WI38 (cell line): ENCODE measurements around the gene EBP.
A peak's percentile ranks its signal among the peaks of the same experiment; 100 is the strongest.

ENCODE experiments used
- H3K4me3 ChIP-seq: 2 replicates; pipeline ENCODE4 v1.5.1; 2011; ENCODE audit warnings: low read depth, mild to moderate bottlenecking, control low read depth, low read length
- CTCF ChIP-seq: IDR thresholded peaks from 2 replicates; pipeline ENCODE4 v1.5.1; 2012; ENCODE audit warnings: low read depth, mild to moderate bottlenecking, control low read depth, low read length

EBP gene

GRCh38 chrX:48493890-48494364 lies 27.7 kb upstream of the EBP start:
- H3K4me3 ChIP-seq, result no peak overlapping the region
- TF ChIP-seq CTCF, result peak; percentile 25; the same call in 1 of the 2 replicates

GRCh38 chrX:48496660-48497059 lies 24.9 kb upstream of the EBP start:
- TF ChIP-seq CTCF, result no peak
- no peak overlapping the region for H3K4me3 ChIP-seq

GRCh38 chrX:48497871-48498270 lies 23.7 kb upstream of the EBP start:
- no peak for TF ChIP-seq CTCF
- no peak overlapping the region for H3K4me3 ChIP-seq

- TF ChIP-seq CTCF, result no peak
- H3K4me3 ChIP-seq, result no peak overlapping the region
These were observed 23.2 kb upstream of the EBP start for GRCh38 chrX:48498374-48498809.

- no peak for TF ChIP-seq CTCF
- no peak overlapping the region for H3K4me3 ChIP-seq
These were observed 17.3 kb upstream of the EBP start for GRCh38 chrX:48504261-48504660.

GRCh38 chrX:48505481-48505880 lies 16.1 kb upstream of the EBP start:
- TF ChIP-seq CTCF, result no peak

GRCh38 chrX:48507246-48507645 lies 14.4 kb upstream of the EBP start:
- TF ChIP-seq CTCF, result no peak

More at GRCh38 chrX:48505481-48505880, 16.1 kb upstream of the EBP start:
- H3K4me3 ChIP-seq, result no peak overlapping the region

More at GRCh38 chrX:48507246-48507645, 14.4 kb upstream of the EBP start:
- H3K4me3 ChIP-seq, result no peak overlapping the region
